HCT116 (cell line): ENCODE measurements around the gene NOC4L.

Source experiments
- CBX3 ChIP-seq: IDR thresholded peaks from 2 replicates; pipeline ENCODE4 v1.6.1; 2012; ENCODE audit warnings: low read depth
- CTCF ChIP-seq, 3 experiments: fragments of 200-600 bp in 1 of 3; sonication (generic) in 1 of 3; IDR thresholded peaks in 2 of 3; conservative IDR thresholded peaks in 1 of 3; 2 replicates each; pipeline ENCODE4 v1.5.1; 2012 to 2017; ENCODE audit warnings: low read depth in 2 of 3, low read length in 2 of 3, antibody characterized with exemption in 1 of 3, borderline replicate concordance in 1 of 3, control low read depth in 1 of 3, mild to moderate bottlenecking in 1 of 3, mixed read lengths in 1 of 3, mixed run types in 1 of 3, moderate library complexity in 1 of 3; ENCODE audit not compliant: insufficient read depth in 1 of 3
- JUND ChIP-seq: IDR thresholded peaks from 2 replicates; pipeline ENCODE4 v1.6.1; 2012
- MAX ChIP-seq: IDR thresholded peaks from 2 replicates; pipeline ENCODE4 v1.6.1; 2012
- POLR2A ChIP-seq: IDR thresholded peaks from 2 replicates; pipeline ENCODE4 v1.7.0; 2011; ENCODE audit warnings: borderline replicate concordance; ENCODE audit not compliant: insufficient read depth, insufficient read length; ENCODE audit errors: extremely low read depth
- RAD21 ChIP-seq: IDR thresholded peaks from 2 replicates; pipeline ENCODE4 v1.6.1; 2012; ENCODE audit warnings: low read depth, mild to moderate bottlenecking

GRCh38 chr12:132109741-132110140 is 34.5 kb upstream of the NOC4L start:
- TF ChIP-seq RAD21, result no peak
- no peak for TF ChIP-seq CTCF (IDR thresholded peaks at IDR 0.05 in 2 of 3, conservative IDR thresholded peaks at IDR 0.05 in 1 of 3; ENCODE audit: borderline replicate concordance in 1 of 3, insufficient read depth in 1 of 3, low read depth in 2 of 3, low read length in 2 of 3)
- no peak for TF ChIP-seq MAX
- no peak for TF ChIP-seq CBX3
- no peak for TF ChIP-seq JUND
- TF ChIP-seq POLR2A, result no peak
